ENCODE data around the gene AIG1.

AIG1 gene

DNA sequence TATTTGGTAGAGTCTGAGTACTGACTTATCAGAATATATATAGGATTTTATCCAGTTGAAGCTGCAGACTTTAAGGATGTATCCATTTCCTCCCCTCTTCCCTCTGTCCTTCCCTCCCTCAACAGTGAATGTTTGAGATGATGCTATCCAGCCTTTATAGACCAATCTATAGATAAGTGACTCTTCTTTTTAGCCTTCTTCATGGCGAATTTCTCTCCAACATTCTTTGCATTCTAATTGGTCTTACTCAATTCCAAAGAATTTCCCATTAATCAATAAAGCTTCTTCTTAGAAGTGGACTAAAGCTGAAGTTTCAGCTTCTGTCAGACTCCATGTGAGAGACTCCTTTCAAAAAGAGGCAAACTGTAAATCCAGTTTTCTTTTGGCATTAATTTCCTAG lies 99.3 kb downstream of the AIG1 start:
- no peaks in the 10 kb centered on the region for H3K27me3 ChIP-seq (ENCODE audit: control insufficient read depth, insufficient read depth, low read length)
- no peak overlapping the region for H3K4me2 ChIP-seq (ENCODE audit: low read length)
- H3K27ac ChIP-seq = no peak overlapping the region
- peaks cover 4% of the 10 kb centered on the region for H3K4me1 ChIP-seq
- no peaks in the 10 kb centered on the region for H3K9me3 ChIP-seq (ENCODE audit: control insufficient read depth, low read length)
- TF ChIP-seq, protein P1, sequence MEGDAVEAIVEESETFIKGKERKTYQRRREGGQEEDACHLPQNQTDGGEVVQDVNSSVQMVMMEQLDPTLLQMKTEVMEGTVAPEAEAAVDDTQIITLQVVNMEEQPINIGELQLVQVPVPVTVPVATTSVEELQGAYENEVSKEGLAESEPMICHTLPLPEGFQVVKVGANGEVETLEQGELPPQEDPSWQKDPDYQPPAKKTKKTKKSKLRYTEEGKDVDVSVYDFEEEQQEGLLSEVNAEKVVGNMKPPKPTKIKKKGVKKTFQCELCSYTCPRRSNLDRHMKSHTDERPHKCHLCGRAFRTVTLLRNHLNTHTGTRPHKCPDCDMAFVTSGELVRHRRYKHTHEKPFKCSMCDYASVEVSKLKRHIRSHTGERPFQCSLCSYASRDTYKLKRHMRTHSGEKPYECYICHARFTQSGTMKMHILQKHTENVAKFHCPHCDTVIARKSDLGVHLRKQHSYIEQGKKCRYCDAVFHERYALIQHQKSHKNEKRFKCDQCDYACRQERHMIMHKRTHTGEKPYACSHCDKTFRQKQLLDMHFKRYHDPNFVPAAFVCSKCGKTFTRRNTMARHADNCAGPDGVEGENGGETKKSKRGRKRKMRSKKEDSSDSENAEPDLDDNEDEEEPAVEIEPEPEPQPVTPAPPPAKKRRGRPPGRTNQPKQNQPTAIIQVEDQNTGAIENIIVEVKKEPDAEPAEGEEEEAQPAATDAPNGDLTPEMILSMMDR (IDR thresholded peaks at IDR 0.05) = no peak
- no peaks in the 10 kb centered on the region for H3K79me2 ChIP-seq
- H3K9ac ChIP-seq = no peak overlapping the region
- H3K4me3 ChIP-seq (ENCODE audit: low read depth, low read length) = no peak overlapping the region
- no peak overlapping the region for H2AFZ ChIP-seq
- H3K36me3 ChIP-seq (ENCODE audit: control insufficient read depth, insufficient read depth, low read length) = no peaks in the 10 kb centered on the region

DNA sequence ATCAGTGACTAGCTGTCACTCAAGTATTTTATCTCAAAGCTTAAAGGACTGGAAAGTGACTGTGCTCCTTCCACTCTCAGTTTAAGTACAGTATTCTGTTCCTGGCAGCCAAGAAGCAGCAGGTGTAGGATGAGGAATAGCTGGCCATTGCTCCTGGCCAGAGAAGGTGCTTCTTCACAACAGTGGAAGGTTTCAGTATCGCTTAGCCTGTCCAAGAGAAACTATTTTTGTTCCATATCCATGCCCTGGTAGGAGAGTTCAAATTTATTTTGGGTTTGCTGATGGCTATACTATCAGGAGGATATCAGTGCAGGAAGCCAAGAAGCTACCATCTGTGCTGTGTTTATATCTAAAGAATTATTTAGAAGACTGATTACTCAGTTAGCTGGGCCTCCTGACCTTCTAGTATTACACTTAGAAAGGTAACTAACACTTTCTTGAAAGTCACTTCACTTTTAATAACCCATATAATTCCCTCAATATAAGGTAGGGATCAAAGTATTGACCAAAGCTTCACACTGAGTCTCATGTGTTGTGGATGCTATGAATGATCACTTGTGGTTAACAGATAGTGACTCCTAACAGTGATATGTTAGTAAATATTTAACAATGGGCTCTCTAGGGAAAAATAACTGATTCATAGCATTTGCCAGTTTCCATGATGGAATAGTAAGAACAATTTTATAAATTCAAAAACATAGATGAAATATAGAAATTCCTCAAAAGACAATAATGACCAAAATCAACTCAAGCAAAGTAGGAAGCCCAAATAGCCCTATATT lies 99.9 kb downstream of the AIG1 start:
- H3K4me3 ChIP-seq (ENCODE audit: low read depth, low read length) = no peak overlapping the region
- H3K27ac ChIP-seq = no peak overlapping the region
- H2AFZ ChIP-seq = no peak overlapping the region
- H3K79me2 ChIP-seq = no peaks in the 10 kb centered on the region
- no peaks in the 10 kb centered on the region for H3K36me3 ChIP-seq (ENCODE audit: control insufficient read depth, insufficient read depth, low read length)
- no peak overlapping the region for H3K9ac ChIP-seq
- TF ChIP-seq, protein P1 (IDR thresholded peaks at IDR 0.05) = no peak
- peaks cover 4% of the 10 kb centered on the region for H3K4me1 ChIP-seq
- no peaks in the 10 kb centered on the region for H3K27me3 ChIP-seq (ENCODE audit: control insufficient read depth, insufficient read depth, low read length)
- no peaks in the 10 kb centered on the region for H3K9me3 ChIP-seq (ENCODE audit: control insufficient read depth, low read length)
- no peak overlapping the region for H3K4me2 ChIP-seq (ENCODE audit: low read length)

DNA sequence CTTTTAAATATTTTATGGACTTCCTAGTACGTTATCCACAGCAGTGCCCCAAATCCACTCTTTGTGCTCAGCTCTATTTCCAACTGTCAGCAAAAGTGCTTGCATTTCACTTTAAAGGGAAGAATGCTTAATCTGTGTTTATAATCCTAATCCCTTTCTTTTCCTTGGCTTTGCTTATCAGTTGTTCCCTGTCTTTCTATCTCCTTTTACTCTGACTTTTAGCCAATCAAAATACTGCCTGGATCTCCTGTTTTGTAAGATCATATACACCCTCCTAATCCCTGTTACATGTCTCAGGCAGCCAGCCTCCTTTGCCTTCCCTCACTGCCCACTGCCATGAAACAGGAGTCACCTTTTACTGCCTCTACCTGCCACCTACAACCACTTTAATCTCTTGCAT lies 102.9 kb downstream of the AIG1 start:
- H3K4me3 ChIP-seq (ENCODE audit: low read depth, low read length) = no peak overlapping the region
- H3K9me3 ChIP-seq (ENCODE audit: control insufficient read depth, low read length) = no peaks in the 10 kb centered on the region
- H3K27ac ChIP-seq = no peak overlapping the region
- H3K27me3 ChIP-seq (ENCODE audit: control insufficient read depth, insufficient read depth, low read length) = no peaks in the 10 kb centered on the region
- no peak overlapping the region for H3K9ac ChIP-seq
- no peak overlapping the region for H3K4me2 ChIP-seq (ENCODE audit: low read length)
- H3K79me2 ChIP-seq = no peaks in the 10 kb centered on the region
- TF ChIP-seq, protein P1 (IDR thresholded peaks at IDR 0.05) = no peak
- no peaks in the 10 kb centered on the region for H3K36me3 ChIP-seq (ENCODE audit: control insufficient read depth, insufficient read depth, low read length)
- no peaks in the 10 kb centered on the region for H3K4me1 ChIP-seq
- H2AFZ ChIP-seq = no peak overlapping the region

DNA sequence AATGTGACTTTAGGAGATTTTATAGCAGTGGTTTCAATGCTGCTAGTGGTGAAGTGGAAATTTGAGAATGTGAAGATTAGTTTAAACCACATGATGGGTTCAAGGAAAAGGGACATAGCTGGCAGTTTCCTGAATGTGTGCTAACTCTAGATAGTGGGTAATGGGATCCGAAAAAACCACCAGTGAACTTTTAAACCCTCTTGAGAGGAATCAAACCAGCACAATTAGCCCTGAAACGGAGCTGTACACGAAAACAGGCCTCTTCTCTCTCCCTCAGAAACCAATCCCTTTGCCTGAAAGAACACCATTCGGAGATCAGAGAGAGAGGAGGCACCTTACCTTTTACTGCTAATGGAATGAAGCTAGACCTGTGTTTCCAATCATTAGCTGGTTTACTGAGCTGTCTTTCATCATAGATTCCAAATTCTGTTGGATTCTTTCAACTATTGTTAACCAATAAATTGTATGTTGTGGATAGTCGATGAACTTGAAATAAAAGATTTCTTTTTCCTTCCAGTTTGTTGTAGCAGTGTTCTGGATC lies 103.9 kb downstream of the AIG1 start:
- H3K4me3 ChIP-seq (ENCODE audit: low read depth, low read length) = no peak overlapping the region
- no peaks in the 10 kb centered on the region for H3K27me3 ChIP-seq (ENCODE audit: control insufficient read depth, insufficient read depth, low read length)
- no peaks in the 10 kb centered on the region for H3K4me1 ChIP-seq
- no peak overlapping the region for H3K4me2 ChIP-seq (ENCODE audit: low read length)
- H3K9me3 ChIP-seq (ENCODE audit: control insufficient read depth, low read length) = no peaks in the 10 kb centered on the region
- H3K9ac ChIP-seq = no peak overlapping the region
- no peaks in the 10 kb centered on the region for H3K36me3 ChIP-seq (ENCODE audit: control insufficient read depth, insufficient read depth, low read length)
- no peaks in the 10 kb centered on the region for H3K79me2 ChIP-seq
- TF ChIP-seq, protein P1 (IDR thresholded peaks at IDR 0.05) = no peak
- no peak overlapping the region for H3K27ac ChIP-seq
- no peak overlapping the region for H2AFZ ChIP-seq

Data from parathyroid adenoma (tissue), 2 donors.